Neural cell (in vitro differentiated cells): Measurements from ENCODE around the gene C22orf31. TPM values are rescaled to one million over a fixed set of nuclear protein-coding genes. Genes with fewer than 3 reads are reported as not detected.

Experiments
- H2AFZ ChIP-seq: fragments of 200-600, 300-800 bp; sonication (generic), shearing (Covaris generic); 2 replicates; pipeline ENCODE4 v1.6.0; 2014; ENCODE audit warnings: low read depth, mild to moderate bottlenecking, antibody characterized with exemption, low read length, moderate library complexity
- H3F3A ChIP-seq: fragments of 200-600 bp; shearing (Covaris generic); 2 replicates; pipeline ENCODE4 v1.6.1; 2016; ENCODE audit warnings: mild to moderate bottlenecking, moderate library complexity, mixed read lengths, antibody characterized with exemption, low read length; ENCODE audit not compliant: insufficient read depth, poor library complexity, severe bottlenecking
- H3K27ac ChIP-seq: fragments of 200-600, 300-800 bp; sonication (generic), shearing (Covaris generic); 2 replicates; pipeline ENCODE4 v1.5.1; 2014; ENCODE audit warnings: mild to moderate bottlenecking, low read length, moderate library complexity
- H3K27me3 ChIP-seq: fragments of 300-800, 200-600 bp; sonication (generic), shearing (Covaris generic); 2 replicates; pipeline ENCODE4 v1.6.0; 2014; ENCODE audit warnings: mild to moderate bottlenecking, low read depth, low read length, moderate library complexity; ENCODE audit not compliant: insufficient read depth
- H3K36me3 ChIP-seq: fragments of 300-800, 200-600 bp; sonication (generic), shearing (Covaris generic); 2 replicates; pipeline ENCODE4 v1.5.1; 2014; ENCODE audit warnings: mild to moderate bottlenecking, antibody characterized with exemption, low read length, moderate library complexity; ENCODE audit not compliant: insufficient read depth
- H3K4me2 ChIP-seq: fragments of 300-800, 200-600 bp; sonication (generic), shearing (Covaris generic); 2 replicates; pipeline ENCODE4 v1.6.0; 2014; ENCODE audit warnings: mild to moderate bottlenecking, low read length
- H3K4me3 ChIP-seq: fragments of 300-800, 200-600 bp; sonication (generic), shearing (Covaris generic); 2 replicates; pipeline ENCODE4 v1.5.1; 2014; ENCODE audit warnings: mild to moderate bottlenecking, low read length, moderate library complexity
- H3K79me2 ChIP-seq: fragments of 200-600 bp; shearing (Covaris generic); replicated peaks from 2 replicates; pipeline ENCODE4 v1.6.0; 2014; ENCODE audit warnings: mild to moderate bottlenecking, low read length, moderate library complexity; ENCODE audit not compliant: insufficient read depth
- H3K9ac ChIP-seq: fragments of 300-800, 200-600 bp; sonication (generic), shearing (Covaris generic); 2 replicates; pipeline ENCODE4 v1.6.1; 2016; ENCODE audit warnings: mild to moderate bottlenecking, low read length, mixed read lengths
- H3K9me2 ChIP-seq: fragments of 200-600 bp; shearing (Covaris generic); 2 replicates; pipeline ENCODE4 v1.6.1; 2016; ENCODE audit warnings: mild to moderate bottlenecking, low read length, mixed read lengths; ENCODE audit not compliant: insufficient read depth
- H3K9me3 ChIP-seq: fragments of 200-600, 300-800 bp; sonication (generic), shearing (Covaris generic); 2 replicates; pipeline ENCODE4 v1.6.1; 2016; ENCODE audit warnings: mild to moderate bottlenecking, mixed run types, low read length, moderate library complexity, mixed read lengths
- H4K20me1 ChIP-seq: fragments of 200-600 bp; shearing (Covaris generic); 2 replicates; pipeline ENCODE4 v1.6.1; 2016; ENCODE audit warnings: mild to moderate bottlenecking, mixed run types; ENCODE audit not compliant: insufficient read depth
- EP300 ChIP-seq: fragments of 450-650 bp; conservative IDR thresholded peaks from 2 replicates; pipeline ENCODE4 v1.6.1; 2014; ENCODE audit warnings: antibody characterized with exemption, mild to moderate bottlenecking, moderate library complexity; ENCODE audit not compliant: poor library complexity, severe bottlenecking
- EZH2 ChIP-seq: fragments of 200-600, 300-800 bp; shearing (Covaris generic), sonication (generic); IDR thresholded peaks from 2 replicates; pipeline ENCODE4 v1.6.1; 2014; ENCODE audit warnings: antibody characterized with exemption, low read length, borderline replicate concordance, mild to moderate bottlenecking; ENCODE audit not compliant: insufficient read depth, poor library complexity, severe bottlenecking
- MXI1 ChIP-seq: fragments of 450-650 bp; conservative IDR thresholded peaks from 2 replicates; pipeline ENCODE4 v1.6.1; 2014; ENCODE audit warnings: antibody characterized with exemption, mild to moderate bottlenecking; ENCODE audit not compliant: poor library complexity, severe bottlenecking
- POLR2AphosphoS5 ChIP-seq: IDR thresholded peaks from 2 replicates; pipeline ENCODE4 v1.6.1; 2012
- RAD21 ChIP-seq: fragments of 450-650 bp; conservative IDR thresholded peaks from 2 replicates; pipeline ENCODE4 v1.6.1; 2014; ENCODE audit warnings: antibody characterized with exemption, mild to moderate bottlenecking, moderate library complexity
- SMC3 ChIP-seq: fragments of 450-650 bp; conservative IDR thresholded peaks from 2 replicates; pipeline ENCODE4 v1.6.1; 2014; ENCODE audit warnings: antibody characterized with exemption, mild to moderate bottlenecking, moderate library complexity; ENCODE audit not compliant: poor library complexity
- TAF1 ChIP-seq: IDR thresholded peaks from 2 replicates; pipeline ENCODE4 v1.6.1; 2012; ENCODE audit warnings: low read depth
- polyA plus RNA-seq: library from polyadenylated mRNA; depleted of rRNA; stranded (reverse); fragments of >200 nt; gene quantifications from 2 replicates; pipeline ENCODE4 v1.2.3, GENCODE V29; 2014
- TF ChIP-seq, protein P1 (sequence below): IDR thresholded peaks from 2 replicates; pipeline ENCODE4 v1.6.1; 2012; ENCODE audit warnings: borderline replicate concordance
- TF ChIP-seq, protein P2 (sequence below): fragments of 450-650 bp; IDR thresholded peaks from 2 replicates; pipeline ENCODE4 v1.5.1; 2014; ENCODE audit warnings: antibody characterized with exemption, mild to moderate bottlenecking, moderate library complexity; ENCODE audit not compliant: poor library complexity, severe bottlenecking

C22orf31 gene
- polyA plus RNA-seq, 1 donor from 2014 or later: not detected

DNA sequence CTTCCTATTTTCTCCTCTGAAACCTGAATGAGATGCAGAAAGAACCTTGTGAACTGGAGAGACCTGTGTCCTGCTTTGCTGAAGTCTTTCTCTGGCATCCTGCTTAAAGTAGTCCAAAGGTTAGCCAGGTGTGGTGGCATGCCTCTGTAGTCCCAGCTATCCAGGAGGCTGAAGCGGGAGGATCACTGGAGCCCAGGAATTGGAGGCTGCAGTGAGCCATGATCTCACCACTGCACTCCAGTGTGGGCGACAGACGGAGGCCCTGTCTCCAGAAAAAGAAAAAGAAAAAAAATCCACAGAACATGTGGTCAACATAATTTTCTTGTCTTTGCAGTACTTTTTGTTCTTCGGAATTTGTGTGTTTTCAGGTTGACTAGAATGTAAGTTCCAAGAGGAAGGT, 8.9 kb upstream of the C22orf31 start:
- no peak overlapping the region for H3K27ac ChIP-seq
- H3K27me3 ChIP-seq: peaks cover 49% of the 10 kb centered on the region
- H3K4me2 ChIP-seq: no peak overlapping the region
- no peaks in the 10 kb centered on the region for H3K79me2 ChIP-seq
- H4K20me1 ChIP-seq: no peaks in the 10 kb centered on the region
- no peak overlapping the region for H3K9ac ChIP-seq
- H3K9me3 ChIP-seq: no peaks in the 10 kb centered on the region
- no peak overlapping the region for H2AFZ ChIP-seq
- H3K4me3 ChIP-seq: no peak overlapping the region
- TF ChIP-seq EP300 (no peak), RAD21 (no peak), POLR2AphosphoS5 (no peak), MXI1 (no peak), SMC3 (no peak), TAF1 (no peak), EZH2 (no peak)
- TF ChIP-seq, protein P1, sequence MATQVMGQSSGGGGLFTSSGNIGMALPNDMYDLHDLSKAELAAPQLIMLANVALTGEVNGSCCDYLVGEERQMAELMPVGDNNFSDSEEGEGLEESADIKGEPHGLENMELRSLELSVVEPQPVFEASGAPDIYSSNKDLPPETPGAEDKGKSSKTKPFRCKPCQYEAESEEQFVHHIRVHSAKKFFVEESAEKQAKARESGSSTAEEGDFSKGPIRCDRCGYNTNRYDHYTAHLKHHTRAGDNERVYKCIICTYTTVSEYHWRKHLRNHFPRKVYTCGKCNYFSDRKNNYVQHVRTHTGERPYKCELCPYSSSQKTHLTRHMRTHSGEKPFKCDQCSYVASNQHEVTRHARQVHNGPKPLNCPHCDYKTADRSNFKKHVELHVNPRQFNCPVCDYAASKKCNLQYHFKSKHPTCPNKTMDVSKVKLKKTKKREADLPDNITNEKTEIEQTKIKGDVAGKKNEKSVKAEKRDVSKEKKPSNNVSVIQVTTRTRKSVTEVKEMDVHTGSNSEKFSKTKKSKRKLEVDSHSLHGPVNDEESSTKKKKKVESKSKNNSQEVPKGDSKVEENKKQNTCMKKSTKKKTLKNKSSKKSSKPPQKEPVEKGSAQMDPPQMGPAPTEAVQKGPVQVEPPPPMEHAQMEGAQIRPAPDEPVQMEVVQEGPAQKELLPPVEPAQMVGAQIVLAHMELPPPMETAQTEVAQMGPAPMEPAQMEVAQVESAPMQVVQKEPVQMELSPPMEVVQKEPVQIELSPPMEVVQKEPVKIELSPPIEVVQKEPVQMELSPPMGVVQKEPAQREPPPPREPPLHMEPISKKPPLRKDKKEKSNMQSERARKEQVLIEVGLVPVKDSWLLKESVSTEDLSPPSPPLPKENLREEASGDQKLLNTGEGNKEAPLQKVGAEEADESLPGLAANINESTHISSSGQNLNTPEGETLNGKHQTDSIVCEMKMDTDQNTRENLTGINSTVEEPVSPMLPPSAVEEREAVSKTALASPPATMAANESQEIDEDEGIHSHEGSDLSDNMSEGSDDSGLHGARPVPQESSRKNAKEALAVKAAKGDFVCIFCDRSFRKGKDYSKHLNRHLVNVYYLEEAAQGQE: no peak
- TF ChIP-seq, protein P2, sequence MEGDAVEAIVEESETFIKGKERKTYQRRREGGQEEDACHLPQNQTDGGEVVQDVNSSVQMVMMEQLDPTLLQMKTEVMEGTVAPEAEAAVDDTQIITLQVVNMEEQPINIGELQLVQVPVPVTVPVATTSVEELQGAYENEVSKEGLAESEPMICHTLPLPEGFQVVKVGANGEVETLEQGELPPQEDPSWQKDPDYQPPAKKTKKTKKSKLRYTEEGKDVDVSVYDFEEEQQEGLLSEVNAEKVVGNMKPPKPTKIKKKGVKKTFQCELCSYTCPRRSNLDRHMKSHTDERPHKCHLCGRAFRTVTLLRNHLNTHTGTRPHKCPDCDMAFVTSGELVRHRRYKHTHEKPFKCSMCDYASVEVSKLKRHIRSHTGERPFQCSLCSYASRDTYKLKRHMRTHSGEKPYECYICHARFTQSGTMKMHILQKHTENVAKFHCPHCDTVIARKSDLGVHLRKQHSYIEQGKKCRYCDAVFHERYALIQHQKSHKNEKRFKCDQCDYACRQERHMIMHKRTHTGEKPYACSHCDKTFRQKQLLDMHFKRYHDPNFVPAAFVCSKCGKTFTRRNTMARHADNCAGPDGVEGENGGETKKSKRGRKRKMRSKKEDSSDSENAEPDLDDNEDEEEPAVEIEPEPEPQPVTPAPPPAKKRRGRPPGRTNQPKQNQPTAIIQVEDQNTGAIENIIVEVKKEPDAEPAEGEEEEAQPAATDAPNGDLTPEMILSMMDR: no peak
- H3K9me2 ChIP-seq: no peaks in the 10 kb centered on the region
- no peaks in the 10 kb centered on the region for H3F3A ChIP-seq
- H3K36me3 ChIP-seq: no peaks in the 10 kb centered on the region

DNA sequence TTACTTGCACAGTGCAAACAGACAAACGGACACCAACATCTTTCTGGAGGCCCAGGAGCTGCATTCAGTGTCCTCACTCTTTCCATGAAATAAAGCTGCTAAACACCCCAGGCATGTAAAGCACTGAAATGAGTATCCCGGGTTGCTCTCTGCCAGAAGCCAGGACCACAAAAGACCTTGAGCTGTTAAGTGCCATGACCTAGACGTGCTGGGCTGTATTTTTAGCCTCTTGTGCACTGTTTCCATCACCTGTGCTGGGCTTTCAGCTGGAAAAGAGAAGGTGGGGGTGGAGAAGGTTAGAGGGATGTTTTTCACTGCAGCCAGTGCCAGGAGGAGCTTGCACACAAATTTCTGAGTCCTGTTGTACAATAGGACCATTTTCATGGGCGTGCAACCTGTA, 7.8 kb upstream of the C22orf31 start:
- Histone ChIP-seq H2AFZ (no peak overlapping the region), H3K27ac (no peak overlapping the region), H3K9me2 (no peaks in the 10 kb centered on the region), H3K27me3 (peaks cover 41% of the 10 kb centered on the region), H3K4me2 (no peak overlapping the region), H3K9ac (no peak overlapping the region), H3F3A (no peaks in the 10 kb centered on the region), H3K79me2 (no peaks in the 10 kb centered on the region), H3K36me3 (no peaks in the 10 kb centered on the region), H4K20me1 (no peaks in the 10 kb centered on the region), H3K4me3 (no peak overlapping the region), H3K9me3 (no peaks in the 10 kb centered on the region)
- TF ChIP-seq, protein P1: no peak
- TF ChIP-seq TAF1 (no peak), POLR2AphosphoS5 (no peak), EP300 (no peak), RAD21 (no peak), EZH2 (no peak), SMC3 (no peak), MXI1 (no peak)
- TF ChIP-seq, protein P2: no peak
